BJ (cell line): ENCODE data around the gene IDI2. TPM values are rescaled to one million over a fixed set of nuclear protein-coding genes. Genes with fewer than 3 reads are reported as not detected.
"Not testable (repeated sequence)": the region's sequence is repeated elsewhere in the genome, so short reads cannot be mapped to it uniquely, and the experiment has no call there.

Source experiments
- CTCF ChIA-PET: fragments of 350-600 bp; formaldehyde crosslinking; extraction: SDS; loops from one replicate; lab custom pipeline; 2021; ENCODE audit warnings: antibody characterized with exemption, inconsistent platforms; lab: Yijun Ruan, JAX
- POLR2A ChIA-PET: fragments of 300-600 bp; sonication (Branson Sonifier 250); formaldehyde crosslinking; extraction: SDS; loops from one replicate; lab custom pipeline; 2021; ENCODE audit warnings: antibody characterized with exemption; lab: Charles Lee
- DNase-seq: peaks from one replicate; pipeline ENCODE4 v3.0.0-alpha.2; 2011; ENCODE audit warnings: low read depth
- H3K27me3 ChIP-seq: 2 replicates; pipeline ENCODE4 v1.6.0; 2011; ENCODE audit warnings: low read length; ENCODE audit not compliant: control insufficient read depth, insufficient read depth
- H3K36me3 ChIP-seq: 2 replicates; pipeline ENCODE4 v1.5.1; 2011; ENCODE audit warnings: low read length; ENCODE audit not compliant: control insufficient read depth, insufficient read depth
- H3K4me3 ChIP-seq: 2 replicates; pipeline ENCODE4 v1.5.1; 2011; ENCODE audit warnings: low read depth, mild to moderate bottlenecking, control low read depth, low read length
- CTCF ChIP-seq: IDR thresholded peaks from 2 replicates; pipeline ENCODE4 v1.5.1; 2011; ENCODE audit warnings: low read depth, mild to moderate bottlenecking, control low read depth, inconsistent platforms, low read length, moderate library complexity; ENCODE audit not compliant: insufficient read depth
- polyA plus RNA-seq: library from polyadenylated mRNA; depleted of rRNA; stranded (reverse); fragments of >200 nt; gene quantifications from 2 replicates; pipeline ENCODE4 v1.2.3, GENCODE V29; 2011

Gene IDI2
- polyA plus RNA-seq, 1 experiment, result not detected

GRCh38 chr10:1068380-1069361 lies 43.0 kb upstream of the IDI2 start:
- ChIA-PET POLR2A (no interaction called here), CTCF (no interaction called here)
- no peak for DNase-seq

GRCh38 chr10:1066734-1067133 lies 41.1 kb upstream of the IDI2 start:
- CTCF ChIA-PET, H3K27me3 ChIP-seq, DNase-seq, POLR2A ChIA-PET, H3K4me3 ChIP-seq, H3K36me3 ChIP-seq: not testable (repeated sequence)

More at GRCh38 chr10:1068380-1069361, 43.0 kb upstream of the IDI2 start:
- no peaks in the 10 kb centered on the region for H3K27me3 ChIP-seq
- TF ChIP-seq CTCF, result no peak
- peaks cover 2% of the 10 kb centered on the region for H3K36me3 ChIP-seq
- H3K4me3 ChIP-seq, result no peak overlapping the region

- Histone ChIP-seq H3K27me3 (no peaks in the 10 kb centered on the region), H3K36me3 (peaks cover 4% of the 10 kb centered on the region; the same call in 1 of the 2 replicates), H3K4me3 (no peak overlapping the region)
- ChIA-PET CTCF (no interaction called here), POLR2A (interaction anchor here (0.6 kb wide), 1 partner anchor 16 kb away, joined by 3 read pairs; the partner anchor contains the start of gene IDI1)
- TF ChIP-seq CTCF, result no peak
- DNase-seq, result no peak
Measured at GRCh38 chr10:1064964-1065247, 39.2 kb upstream of the IDI2 start.

- H3K4me3 ChIP-seq, result no peak overlapping the region
- TF ChIP-seq CTCF, result no peak
- no peak for DNase-seq
- ChIA-PET CTCF (interaction anchor here (0.8 kb wide), 1 partner anchor 18 kb away, joined by 4 read pairs; no protein-coding TSS in a partner anchor), POLR2A (no interaction called here)
- peaks cover 4% of the 10 kb centered on the region; the same call in 1 of the 2 replicates for H3K36me3 ChIP-seq
- no peaks in the 10 kb centered on the region for H3K27me3 ChIP-seq
Measured at GRCh38 chr10:1063232-1063865, 37.7 kb upstream of the IDI2 start.

GRCh38 chr10:1061930-1062774 lies 36.5 kb upstream of the IDI2 start:
- Histone ChIP-seq H3K27me3 (no peaks in the 10 kb centered on the region), H3K4me3 (no peak overlapping the region), H3K36me3 (peaks cover 4% of the 10 kb centered on the region; the same call in 1 of the 2 replicates)
- no peak for DNase-seq
- CTCF ChIA-PET, result interaction anchor here (0.7 kb wide), 1 partner anchor 13 kb away, joined by 4 read pairs; the partner anchor contains the start of gene IDI1
- no peak for TF ChIP-seq CTCF
- POLR2A ChIA-PET, result no interaction called here
